ENCODE measurements around the gene ENHO. TPM values are rescaled to one million over a fixed set of nuclear protein-coding genes. Genes with fewer than 3 reads are reported as not detected.

ENHO gene
- total RNA-seq, 4 donors from 2014 or later = not detected

DNA sequence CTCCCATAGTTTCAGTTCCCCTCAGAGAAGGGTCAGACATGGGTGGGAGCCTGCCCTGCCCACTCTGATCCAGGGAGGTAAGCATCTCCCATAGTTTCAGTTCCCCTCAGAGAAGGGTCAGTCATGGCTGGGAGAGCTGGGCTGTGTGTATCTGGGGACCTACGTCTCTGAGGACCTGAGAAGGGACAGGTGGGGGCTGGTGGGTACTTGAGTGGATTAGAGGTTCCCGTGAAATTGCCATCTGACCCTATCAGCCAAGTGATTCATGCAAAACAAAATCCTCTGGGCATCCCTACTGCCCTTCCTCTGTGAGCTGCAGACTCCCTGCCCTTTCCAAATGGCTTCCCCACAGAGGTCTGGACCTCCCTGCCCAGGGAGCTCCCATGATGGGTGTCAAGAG, 3.9 kb downstream of the ENHO start:
- WGBS, 2 donors = 80 to 100% methylated on average over 1 to 2 of the region's 2 CpGs
- DNase-seq = no peak
- no peak overlapping the region for H3K27ac ChIP-seq
- no peaks in the 10 kb centered on the region for H3K9me3 ChIP-seq
- no peak for TF ChIP-seq POLR2A (IDR thresholded peaks at IDR 0.05)
- TF ChIP-seq, protein P1, sequence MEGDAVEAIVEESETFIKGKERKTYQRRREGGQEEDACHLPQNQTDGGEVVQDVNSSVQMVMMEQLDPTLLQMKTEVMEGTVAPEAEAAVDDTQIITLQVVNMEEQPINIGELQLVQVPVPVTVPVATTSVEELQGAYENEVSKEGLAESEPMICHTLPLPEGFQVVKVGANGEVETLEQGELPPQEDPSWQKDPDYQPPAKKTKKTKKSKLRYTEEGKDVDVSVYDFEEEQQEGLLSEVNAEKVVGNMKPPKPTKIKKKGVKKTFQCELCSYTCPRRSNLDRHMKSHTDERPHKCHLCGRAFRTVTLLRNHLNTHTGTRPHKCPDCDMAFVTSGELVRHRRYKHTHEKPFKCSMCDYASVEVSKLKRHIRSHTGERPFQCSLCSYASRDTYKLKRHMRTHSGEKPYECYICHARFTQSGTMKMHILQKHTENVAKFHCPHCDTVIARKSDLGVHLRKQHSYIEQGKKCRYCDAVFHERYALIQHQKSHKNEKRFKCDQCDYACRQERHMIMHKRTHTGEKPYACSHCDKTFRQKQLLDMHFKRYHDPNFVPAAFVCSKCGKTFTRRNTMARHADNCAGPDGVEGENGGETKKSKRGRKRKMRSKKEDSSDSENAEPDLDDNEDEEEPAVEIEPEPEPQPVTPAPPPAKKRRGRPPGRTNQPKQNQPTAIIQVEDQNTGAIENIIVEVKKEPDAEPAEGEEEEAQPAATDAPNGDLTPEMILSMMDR (IDR thresholded peaks at IDR 0.05) = no peak
- intact Hi-C loops (cut with DNase I) = no loop called here
- H3K4me1 ChIP-seq = peaks cover 6 to 10% of the 10 kb centered on the region in 2 donors
- no peaks in the 10 kb centered on the region for H3K36me3 ChIP-seq
- H3K27me3 ChIP-seq = no peaks in the 10 kb centered on the region
- H3K4me3 ChIP-seq (replicated peaks in 1 of 3) = no peak overlapping the region

DNA sequence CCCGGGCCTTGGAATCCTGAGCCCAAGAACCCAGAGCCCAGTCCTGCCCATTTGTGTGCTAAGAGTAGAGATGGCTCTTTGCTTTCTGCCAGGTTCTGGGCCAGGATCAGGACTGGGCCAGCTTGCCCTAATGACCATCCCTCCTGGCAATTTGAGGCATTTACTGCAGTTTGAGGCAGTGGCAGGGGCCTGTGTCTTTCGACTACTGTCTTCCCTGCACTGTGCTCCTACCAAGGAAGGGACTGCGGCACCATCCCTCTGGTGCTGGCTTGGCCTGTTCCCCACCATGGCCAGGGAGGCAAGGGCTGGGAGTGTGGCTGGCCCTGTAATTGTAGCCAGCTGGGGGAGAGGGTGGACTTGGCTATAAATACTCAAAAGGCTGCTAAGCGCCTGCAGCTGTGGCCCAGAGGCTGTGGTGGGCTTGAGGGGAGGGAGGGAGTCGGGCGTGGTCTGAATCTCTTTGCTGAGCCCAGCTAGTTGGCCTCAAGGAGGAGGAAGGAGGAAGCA, 4.6 kb downstream of the ENHO start:
- Histone ChIP-seq H3K4me1 (peaks cover under 1 to 5% of the 10 kb centered on the region in 2 donors), H3K27ac (no peak overlapping the region), H3K36me3 (no peaks in the 10 kb centered on the region), H3K27me3 (no peaks in the 10 kb centered on the region), H3K4me3 (replicated peaks in 1 of 3) (no peak overlapping the region), H3K9me3 (no peaks in the 10 kb centered on the region)
- WGBS, 2 donors = 80 to 92% methylated on average over 6 of the region's 6 CpGs
- intact Hi-C loops (cut with DNase I) = no loop called here
- TF ChIP-seq POLR2A (IDR thresholded peaks at IDR 0.05) = no peak
- TF ChIP-seq, protein P1 (IDR thresholded peaks at IDR 0.05) = no peak
- DNase-seq = no peak

DNA sequence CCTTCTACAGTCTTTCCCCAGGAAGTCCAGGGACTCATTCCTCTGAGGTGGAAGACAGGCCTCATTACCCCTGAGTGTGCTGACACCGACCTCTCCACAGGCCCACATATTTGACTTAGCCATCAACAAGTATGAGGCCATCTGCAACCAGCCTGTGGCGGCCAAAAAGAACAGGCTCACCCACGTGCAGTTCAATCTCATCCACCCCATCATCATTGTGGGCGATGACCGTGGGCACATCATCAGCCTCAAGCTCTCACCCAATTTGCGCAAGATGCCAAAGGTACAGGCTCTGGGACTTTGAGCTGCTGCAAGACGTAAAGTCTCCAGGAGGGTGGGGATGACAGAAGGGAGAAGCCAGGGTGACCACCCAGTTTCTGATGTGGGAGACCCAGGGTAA, 5.6 kb downstream of the ENHO start:
- H3K27ac ChIP-seq = no peak overlapping the region
- no peaks in the 10 kb centered on the region for H3K9me3 ChIP-seq
- peaks cover 0 to under 1% of the 10 kb centered on the region in 2 donors for H3K4me1 ChIP-seq
- 76 to 92% methylated on average over 5 to 7 of the region's 7 CpGs for WGBS, 2 donors
- H3K4me3 ChIP-seq (replicated peaks in 1 of 3) = no peak overlapping the region
- H3K27me3 ChIP-seq = no peaks in the 10 kb centered on the region
- intact Hi-C loops (cut with DNase I) = no loop called here
- no peak for DNase-seq
- TF ChIP-seq, protein P1 (IDR thresholded peaks at IDR 0.05) = no peak
- no peak for TF ChIP-seq POLR2A (IDR thresholded peaks at IDR 0.05)
- no peaks in the 10 kb centered on the region for H3K36me3 ChIP-seq

DNA sequence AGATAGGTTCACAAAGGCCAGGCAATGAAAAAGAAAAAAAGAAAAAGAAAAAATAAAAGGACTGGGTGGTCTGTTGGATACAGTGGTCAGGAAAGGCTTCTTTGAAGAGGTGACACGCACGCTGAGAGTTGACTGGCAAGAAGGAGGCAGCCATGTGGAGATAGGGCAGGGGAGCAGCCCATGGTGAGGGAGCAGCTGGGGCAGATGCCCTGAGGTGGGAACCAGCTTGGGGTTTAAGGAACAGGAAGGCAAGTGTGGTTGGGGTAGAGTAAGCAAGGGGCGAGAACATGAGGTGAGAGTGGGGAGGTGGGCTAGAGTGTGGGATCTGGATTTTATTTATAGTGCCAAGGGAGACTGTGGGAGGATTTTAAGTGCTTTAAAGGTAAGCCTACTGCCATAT, 6.8 kb downstream of the ENHO start:
- H3K27me3 ChIP-seq = no peaks in the 10 kb centered on the region
- H3K4me3 ChIP-seq (replicated peaks in 1 of 3) = no peak overlapping the region
- TF ChIP-seq POLR2A (IDR thresholded peaks at IDR 0.05) = no peak
- TF ChIP-seq, protein P1 (IDR thresholded peaks at IDR 0.05) = no peak
- DNase-seq = no peak
- H3K27ac ChIP-seq = no peak overlapping the region
- H3K9me3 ChIP-seq = no peaks in the 10 kb centered on the region
- intact Hi-C loops (cut with DNase I) = no loop called here
- H3K4me1 ChIP-seq = no peaks in the 10 kb centered on the region
- WGBS, 2 donors = 88 to 92% methylated on average over 3 of the region's 3 CpGs
- H3K36me3 ChIP-seq = no peaks in the 10 kb centered on the region

DNA sequence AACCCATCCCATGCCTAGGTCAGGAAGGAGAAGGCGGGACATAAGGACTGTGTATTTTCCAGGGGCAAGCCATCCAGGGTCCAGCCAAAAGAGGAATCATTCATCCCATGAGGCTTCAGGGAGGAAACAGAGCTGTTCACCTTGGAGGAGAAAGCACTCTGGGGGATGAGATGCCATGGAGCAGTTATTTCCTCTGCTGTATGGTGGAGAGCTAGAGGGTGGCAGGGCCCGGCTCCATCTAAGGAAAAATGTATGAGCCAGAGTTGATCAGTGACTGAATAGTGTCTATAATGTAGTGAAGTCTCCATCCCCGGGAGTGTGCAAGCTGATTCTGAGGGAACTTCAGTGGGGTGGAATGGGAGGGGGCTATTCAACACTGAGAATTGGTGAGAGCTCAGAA, 8.0 kb downstream of the ENHO start:
- intact Hi-C loops (cut with DNase I) = no loop called here
- TF ChIP-seq, protein P1 (IDR thresholded peaks at IDR 0.05) = no peak
- no peak for TF ChIP-seq POLR2A (IDR thresholded peaks at IDR 0.05)
- no peaks in the 10 kb centered on the region for H3K4me1 ChIP-seq
- no peaks in the 10 kb centered on the region for H3K27me3 ChIP-seq
- DNase-seq = no peak
- no peak overlapping the region for H3K27ac ChIP-seq
- no peaks in the 10 kb centered on the region for H3K36me3 ChIP-seq
- 92 to 97% methylated on average over 3 of the region's 3 CpGs for WGBS, 2 donors
- no peaks in the 10 kb centered on the region for H3K9me3 ChIP-seq
- H3K4me3 ChIP-seq (replicated peaks in 1 of 3) = no peak overlapping the region

Measured in thyroid gland (tissue), 4 donors.